Airway epithelial cell (primary cell): ENCODE data around the gene NTM. TPM values are rescaled to one million over a fixed set of nuclear protein-coding genes. Genes with fewer than 3 reads are reported as not detected.

Source experiments
- total RNA-seq: library from RNA; depleted of rRNA; stranded (reverse); fragments of >200 nt; gene quantifications from 2 replicates; pipeline ENCODE4 v1.2.3, GENCODE V29; 2015

Gene NTM
- 6.2 and 10.8 TPM in 2 replicates for total RNA-seq

GRCh38 chr11:131370090-131370751 is at the start of gene NTM:
Gene NTM, plus strand, starts transcription at chr11:131370615.

